NCI-H187 (cell line): ENCODE measurements around the gene CNOT4.
A peak's percentile ranks its signal among the peaks of the same experiment; 100 is the strongest.
"Not testable (repeated sequence)": the region's sequence is repeated elsewhere in the genome, so short reads cannot be mapped to it uniquely, and the experiment has no call there.

Experiments used
- DNase-seq, 2 experiments: peaks; one replicate each; lab custom pipeline; 2025; lab: John Stamatoyannopoulos, UW

The CNOT4 gene

DNA sequence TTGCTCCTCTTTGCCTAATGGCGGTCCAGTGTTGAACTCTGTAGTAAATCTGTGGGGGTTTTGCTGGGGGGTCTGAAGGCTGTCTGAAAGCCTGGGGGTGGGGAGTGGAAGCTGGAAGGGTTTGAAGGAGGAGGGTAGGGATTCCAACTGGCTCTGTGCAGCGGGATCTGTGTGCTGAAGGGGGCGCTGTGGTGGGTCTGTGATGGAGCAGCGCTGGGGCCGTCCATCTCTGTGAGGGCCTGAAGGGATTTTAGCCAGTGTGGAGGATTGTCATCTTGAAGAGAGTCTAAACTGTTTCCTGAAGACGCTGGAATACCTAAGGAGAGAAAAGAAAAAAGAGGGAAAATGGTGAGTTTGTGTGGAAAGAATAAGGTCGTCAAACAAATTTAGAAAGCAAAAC, 147.0 kb downstream of the CNOT4 start:
- no peak for DNase-seq

DNA sequence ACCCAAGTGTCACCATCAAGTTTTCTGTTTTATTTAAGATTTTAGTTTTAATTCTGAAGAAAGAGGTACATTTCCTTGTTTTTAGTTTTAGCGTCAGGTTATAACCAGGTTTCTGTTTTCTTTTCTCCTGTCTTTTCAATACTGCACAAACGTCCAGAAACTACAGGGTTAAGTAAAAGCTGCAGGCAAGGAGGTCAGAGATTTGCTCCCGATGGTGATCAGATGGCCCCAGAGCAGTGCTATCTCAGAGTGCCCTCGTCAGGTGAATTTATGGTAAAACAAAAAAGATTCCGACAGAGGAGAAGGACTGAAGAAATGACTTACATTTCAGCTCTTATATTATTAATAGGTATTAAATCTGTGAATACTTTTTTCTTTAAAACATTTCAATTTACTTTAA, 148.1 kb downstream of the CNOT4 start:
- DNase-seq = no peak

DNA sequence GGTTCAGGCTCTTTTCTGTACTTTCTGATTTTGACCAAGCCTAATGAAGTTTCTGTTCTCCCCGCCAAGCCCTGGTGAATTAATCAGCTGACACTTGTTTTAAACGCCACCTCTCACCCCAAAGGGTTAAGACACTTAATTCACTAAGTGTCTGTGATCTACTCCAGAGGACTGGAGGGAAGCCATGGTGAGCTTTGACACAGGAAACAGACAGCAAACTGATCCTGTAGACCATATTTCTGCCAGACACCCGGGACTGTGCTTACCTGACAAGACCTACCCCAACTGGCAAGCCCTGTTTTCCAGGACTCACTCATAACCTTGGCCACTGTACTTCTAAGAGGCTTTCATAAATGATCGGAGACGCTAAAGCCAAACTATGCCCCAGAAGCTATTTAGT, 150.3 kb downstream of the CNOT4 start:
- DNase-seq = no peak

DNA sequence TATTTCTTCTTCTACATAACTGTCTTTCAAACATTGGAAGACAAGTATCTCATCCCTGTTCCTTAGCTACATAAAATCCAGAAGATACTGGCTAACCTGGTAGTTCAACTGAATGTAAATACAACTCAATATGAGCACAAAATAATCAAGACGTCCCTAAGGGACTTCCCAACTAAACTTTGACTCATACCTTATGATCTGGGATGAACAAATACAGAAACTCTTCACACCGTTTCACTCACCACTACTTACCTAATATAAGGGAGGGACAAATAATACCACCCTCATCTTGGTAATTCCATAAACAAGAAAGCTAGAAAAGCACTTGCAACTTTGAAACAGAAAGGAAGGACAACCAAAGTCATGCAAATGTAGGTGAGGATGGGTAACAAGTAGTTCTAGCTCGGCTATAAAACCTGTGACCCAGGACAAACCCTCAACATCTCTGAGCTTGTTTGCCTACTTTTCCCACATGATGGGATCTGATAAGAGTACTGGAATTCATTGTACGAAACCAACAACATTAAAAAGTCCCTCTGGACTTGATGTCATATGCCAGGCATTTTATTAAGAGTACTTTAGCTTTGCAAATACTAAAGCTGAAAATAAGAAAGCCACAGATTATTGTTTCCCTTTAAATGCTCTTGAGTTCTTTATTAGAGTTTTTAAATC, 154.4 kb downstream of the CNOT4 start:
- DNase-seq = no peak

DNA sequence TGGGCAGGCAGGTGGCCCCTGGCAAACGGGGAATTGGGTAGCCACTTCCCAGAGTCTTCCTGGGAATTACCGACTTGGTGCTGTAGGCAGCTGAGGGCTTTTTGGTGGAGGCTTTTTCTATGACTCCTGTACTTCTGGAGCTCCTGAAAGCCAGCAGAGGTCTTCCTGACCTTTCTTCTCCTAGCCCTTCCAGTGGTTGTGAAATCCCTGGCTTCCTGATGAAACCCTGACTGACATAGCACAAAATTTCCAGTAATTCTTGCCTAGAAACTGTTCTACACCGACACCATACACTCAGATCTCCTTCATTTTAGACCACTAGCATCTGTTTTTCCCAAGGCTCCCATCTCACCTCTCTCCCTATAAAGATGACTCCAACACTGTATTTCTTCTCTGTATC, 156.1 kb downstream of the CNOT4 start:
- DNase-seq = no peak

DNA sequence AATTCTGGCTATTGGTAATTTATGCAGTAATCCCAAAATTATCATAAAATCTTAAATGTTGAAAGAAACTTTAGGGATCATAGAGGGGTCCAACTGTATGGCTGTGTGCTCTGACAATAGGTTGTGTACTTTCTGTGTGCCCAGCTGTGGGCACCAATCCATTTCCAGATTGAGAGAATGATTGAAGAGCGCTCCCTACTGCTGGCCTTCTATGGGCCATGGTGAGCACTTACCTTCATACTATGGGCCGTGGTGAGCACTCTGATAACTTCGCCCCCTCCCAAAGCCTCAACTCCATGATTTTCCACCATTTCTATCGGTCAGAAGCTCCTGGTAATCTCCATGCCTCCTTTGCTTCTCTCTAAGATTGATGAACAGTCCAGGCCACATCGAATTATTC, 157.6 kb downstream of the CNOT4 start:
- no peak for DNase-seq

DNA sequence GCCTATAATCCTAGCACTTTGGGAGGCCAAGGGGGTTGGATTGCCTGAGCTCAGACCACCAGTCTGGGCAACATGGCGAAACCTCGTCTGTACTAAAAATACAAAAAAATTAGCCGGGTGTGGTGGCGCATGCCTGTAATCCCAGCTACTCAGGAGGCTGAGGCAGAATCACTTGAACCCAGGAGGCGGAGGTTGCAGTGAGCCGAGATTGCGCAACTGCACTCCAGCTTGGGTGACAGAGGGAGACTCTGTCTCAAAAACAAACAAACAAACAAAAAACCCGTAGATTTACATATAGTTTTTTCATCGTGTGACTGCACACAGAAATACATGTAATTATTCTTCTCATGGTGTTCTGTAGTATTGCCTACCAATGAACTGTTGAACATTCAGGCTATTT, 158.8 kb downstream of the CNOT4 start:
- not testable (repeated sequence) for DNase-seq

DNA sequence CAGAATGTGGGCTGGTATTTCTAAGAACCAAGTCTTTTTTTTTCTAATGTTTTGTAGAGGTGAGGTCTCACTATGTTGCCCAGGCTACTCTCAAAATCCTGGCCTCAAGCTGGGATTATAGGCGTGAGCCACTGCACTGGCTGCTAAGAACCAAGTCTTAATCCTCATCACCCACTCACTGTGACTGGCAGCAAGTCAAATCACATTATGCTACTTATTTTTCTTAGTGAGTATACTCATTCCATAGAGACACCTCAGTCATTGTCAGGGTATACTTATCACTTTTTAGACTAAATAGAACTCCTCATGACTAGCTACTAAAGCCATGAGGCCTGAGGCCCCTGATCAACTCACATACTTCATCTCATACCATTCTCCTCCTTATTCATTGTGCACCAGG, 160.2 kb downstream of the CNOT4 start:
- no peak for DNase-seq

DNA sequence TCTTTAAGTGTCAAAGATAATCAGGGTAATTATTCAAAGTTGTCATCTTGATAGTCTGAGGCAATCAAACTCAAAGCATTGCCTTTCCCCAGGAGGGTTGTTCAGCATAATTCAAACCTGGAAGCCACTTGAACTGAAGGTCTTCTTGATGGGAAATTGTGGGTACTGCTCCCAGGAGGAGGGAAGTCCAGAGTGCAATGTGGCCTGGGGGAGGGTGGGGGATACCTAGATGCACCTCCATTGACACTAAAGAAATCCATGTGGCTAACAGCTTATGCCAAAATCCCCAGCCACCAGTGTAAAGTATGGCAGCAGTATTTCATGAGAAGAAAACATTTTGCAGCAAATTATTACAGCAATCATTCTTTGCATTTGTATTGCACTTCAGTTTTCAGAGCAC, 161.4 kb downstream of the CNOT4 start:
- no peak for DNase-seq

DNA sequence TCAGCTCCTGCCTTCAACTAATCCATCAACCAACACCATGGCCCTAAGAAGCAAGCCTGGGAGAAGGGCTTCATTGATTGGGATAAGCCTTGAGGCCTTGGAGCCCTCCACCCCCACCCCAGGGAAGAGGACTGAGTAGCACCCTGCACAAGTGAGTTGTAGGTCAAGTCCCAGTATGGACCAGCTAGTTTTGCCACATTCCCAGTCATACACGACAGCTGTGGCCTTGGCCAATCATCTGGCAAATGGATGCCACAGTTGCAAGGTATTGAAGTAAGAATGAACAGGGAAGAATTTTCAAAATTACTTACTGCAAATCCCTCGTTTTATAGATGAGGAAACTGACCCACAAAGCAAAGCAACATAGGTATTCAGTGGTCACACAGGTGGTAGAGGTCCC, 166.5 kb downstream of the CNOT4 start:
- DNase-seq = no peak

DNA sequence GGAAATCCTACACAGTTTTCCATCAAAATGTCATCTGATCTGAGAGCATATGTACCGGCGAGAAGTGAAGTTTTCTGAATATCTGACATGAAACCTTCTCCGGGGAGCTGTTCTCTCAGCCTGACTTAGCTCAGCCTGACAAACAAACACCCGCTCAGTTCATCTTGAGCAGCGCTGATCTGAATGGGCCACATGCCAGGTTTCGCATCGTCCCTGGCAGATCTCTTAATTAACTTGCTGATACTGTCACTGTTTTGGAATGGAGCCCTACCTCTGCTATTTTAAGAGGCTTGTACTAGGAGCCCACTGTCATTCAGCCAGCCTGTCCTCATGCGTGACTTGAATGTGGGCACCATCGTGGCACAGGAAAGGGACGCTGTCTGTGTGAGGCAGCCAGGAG, 167.0 kb downstream of the CNOT4 start:
- no peak for DNase-seq

DNA sequence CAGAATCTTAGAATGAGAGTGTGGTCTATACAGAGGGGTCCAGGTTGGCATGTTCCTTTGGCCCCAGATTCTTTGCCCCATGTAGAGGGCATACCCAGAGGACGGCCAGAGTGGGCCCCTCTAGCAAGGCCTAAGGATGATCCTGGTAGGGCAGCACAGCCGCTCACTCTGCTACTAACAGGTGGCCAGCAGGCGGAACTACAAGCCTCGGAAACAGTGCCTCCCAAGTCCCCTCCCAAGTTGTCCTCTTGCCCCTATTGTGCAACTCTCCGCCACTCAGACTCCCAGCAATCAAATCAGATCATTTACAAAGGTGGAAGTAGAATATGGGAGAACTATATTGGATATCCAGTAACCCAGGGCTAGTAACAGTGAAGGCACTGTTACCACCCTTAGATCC, 168.9 kb downstream of the CNOT4 start:
- no peak for DNase-seq

DNA sequence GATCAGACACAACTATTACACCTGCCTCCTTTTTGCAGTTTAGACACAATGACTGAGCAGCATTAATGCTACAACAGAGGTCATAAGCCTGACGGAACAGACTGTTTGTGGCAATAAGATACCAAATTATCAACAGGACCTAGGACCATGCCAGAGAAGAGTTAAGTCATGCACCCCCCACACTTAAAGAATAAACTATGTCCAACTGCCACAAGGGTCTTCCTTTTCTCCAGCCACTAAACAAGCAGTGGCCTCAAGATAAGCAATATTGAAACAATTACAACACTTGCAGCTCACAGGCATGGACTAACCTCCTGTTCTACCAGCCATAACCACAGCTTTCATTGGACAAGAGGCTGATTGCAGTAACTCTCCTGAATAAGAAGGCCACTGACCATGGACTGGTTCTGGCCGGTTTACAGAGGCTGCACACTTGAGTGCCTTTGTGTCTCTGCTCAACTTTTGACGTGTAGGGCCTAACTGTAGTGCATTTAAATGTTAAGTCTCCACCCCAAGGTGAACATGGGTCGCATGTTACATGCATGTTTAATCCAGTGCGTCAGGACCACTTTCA, 171.8 kb downstream of the CNOT4 start:
- no peak for DNase-seq

DNA sequence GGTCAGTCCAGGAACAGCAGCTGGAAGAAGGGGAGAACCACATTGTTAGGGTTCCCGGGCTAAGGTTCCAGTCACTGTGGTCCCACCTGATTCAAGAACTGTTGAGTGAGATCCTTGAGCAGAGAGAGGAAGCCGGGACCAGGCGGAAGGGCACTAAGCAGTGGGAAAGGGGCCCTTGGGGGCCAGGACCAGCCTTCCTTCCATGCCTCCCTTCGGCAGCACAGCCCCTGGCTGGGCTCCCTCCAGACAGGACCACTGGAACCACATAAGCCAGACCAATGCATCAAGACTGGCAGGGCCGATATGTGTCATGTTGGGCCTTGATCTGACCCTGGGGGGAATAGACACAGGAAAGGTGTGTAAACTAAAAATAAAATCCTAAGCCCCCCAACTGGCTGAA, 172.4 kb downstream of the CNOT4 start:
- no peak for DNase-seq

DNA sequence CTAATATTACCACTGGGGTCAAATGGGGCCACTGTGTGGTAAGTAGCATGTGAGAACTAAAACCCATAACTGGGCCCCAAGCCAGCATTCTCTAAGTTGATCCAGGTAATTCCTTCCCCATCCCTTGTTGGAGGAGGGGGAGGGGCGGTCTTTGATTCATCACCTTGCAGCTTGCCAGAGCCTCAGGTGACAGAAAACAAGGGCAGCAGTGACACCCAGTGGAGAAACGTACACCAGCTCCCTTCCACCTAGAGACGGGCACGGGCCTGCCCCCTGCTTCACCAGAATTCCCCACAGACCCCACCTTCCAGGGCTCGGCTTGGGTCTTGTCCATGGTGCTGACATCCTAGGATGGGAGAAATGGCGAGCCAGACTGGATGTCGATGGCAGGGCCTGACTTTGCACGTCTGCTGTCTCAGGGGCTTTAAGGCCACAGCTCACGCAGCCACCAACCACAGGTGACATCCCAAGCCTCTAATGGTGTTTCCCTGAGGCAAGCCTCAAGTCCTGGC, 174.2 kb downstream of the CNOT4 start:
- peak; percentile 82 to 87 for DNase-seq

DNA sequence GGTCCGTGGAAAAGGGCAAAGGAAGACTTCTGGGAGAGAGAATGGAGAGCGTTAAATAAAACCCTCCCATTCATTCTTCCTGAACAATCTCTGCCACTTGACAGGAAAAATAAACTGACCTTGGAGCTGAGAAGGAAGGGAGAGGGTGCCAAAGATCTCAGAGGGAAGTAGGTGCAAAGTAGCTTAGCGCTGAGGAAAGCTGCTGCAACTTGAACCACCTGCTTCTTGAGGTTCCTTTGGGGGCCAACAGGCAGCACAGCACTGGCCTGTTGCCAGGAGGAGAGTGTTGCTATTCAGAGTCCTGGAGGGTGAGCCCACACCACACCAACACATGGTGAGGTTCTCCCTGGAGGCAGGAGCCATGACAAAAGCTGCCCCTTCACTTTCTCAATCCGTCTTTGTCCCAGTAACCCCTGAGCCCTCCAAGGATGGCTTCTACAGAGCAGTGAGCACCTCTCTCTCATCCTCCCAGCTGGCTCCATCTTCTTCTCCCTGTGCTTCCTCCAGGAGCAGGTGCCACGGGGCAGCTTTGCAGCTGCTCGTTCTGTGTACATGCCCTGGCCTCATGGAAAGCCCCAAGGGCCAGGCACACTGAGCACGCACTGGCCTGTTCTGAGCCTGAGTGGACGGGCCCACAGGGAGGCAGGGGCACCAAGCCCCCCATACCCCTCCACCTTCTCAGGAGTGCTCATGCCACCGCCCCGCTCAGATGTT, 174.9 kb downstream of the CNOT4 start:
- peak in 1 of 2 experiments; percentile 12 for DNase-seq

DNA sequence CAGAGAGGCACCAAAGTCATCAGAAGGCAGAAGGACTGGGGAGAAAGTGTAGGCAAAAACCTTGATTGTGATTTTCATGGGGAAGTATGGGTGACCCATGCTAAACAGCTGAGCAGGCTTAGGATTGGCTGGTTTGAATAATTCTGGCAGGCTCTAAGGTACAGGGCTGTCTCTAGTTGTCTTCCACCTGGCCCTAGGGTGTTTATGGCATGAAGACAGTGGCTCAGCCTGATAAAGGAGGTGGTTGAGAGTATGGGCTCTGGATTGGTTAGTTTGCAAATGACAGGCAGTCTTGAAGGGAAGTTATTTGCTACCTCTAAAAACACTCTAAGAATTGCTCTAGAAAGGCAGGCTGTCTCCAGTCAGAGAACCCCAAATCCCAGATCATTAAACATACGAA, 176.0 kb downstream of the CNOT4 start:
- no peak for DNase-seq

DNA sequence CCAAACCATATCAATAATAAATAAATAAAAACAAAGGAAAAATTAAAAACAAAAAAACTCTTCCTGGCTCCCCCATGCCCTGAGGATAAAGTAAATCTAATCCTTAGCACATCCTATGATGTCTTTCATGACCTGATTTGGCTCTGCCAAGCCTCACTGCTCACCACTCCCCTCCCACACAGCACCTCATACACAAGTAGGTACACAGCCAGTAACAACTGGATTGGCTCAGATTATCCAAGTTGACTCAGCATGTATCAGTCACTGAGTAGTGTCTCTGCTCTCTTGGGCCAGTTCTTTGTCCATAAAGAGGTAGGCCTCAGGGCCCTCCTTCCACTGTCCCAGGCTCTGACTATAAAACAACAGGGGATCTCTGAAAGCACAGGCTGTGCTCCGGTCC, 176.7 kb downstream of the CNOT4 start:
- DNase-seq = no peak

DNA sequence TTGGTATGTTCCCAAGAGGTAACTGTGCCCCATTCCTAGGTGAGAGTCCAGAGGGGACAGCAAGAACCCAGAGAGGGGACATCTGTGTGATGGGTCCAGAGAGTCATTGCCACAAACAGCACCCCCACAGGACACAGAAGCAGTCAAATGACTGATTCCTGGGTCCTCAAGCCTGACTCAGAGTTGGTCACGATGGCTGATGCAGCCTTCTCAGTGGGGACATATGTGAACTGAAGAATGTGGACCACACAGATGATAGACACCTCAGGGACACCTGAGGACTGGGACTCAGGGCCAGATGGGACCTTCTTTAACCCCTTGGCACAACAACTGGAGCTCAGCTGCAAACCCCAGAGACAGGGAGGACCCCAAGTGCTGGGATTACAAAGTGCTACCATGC, 179.8 kb downstream of the CNOT4 start:
- no peak for DNase-seq

DNA sequence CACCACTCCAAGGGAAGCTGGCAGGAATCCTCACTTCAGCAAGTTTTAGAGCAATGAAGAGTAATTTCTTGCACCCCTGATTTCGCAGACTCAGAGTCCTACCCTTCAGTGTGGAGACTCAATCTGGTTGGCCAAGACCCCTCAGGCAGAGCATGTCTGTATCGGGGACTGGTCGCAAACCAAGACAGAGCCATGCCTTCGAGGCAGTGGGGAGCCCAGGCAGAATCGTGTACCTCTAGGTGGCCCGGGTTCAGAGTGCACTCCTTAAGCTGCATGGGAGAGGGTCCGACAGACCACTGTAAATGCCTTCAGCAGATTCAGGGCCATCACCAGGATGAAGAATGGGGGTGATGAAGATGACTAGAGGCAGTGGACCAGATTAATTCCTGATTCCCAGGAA, 181.4 kb downstream of the CNOT4 start:
- no peak for DNase-seq

DNA sequence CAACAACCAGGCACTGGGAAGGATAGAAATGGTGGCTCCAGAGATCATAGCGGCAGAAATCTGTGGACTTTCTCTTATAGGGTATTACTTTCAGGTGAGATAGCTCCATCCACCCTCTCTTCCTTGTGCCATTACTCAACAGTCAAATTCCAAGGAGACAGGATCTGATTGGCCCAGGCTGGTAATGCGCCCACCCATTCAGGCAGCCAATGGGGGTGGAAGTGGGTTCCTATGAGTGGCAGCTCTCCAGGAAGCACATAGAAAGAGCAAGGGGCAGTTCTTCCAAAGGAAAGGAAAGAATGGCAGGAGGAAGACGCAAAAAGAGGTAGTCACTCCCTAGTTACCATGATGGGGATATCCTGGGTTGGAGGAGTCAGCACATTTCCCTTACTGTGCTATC, 181.8 kb downstream of the CNOT4 start:
- DNase-seq = no peak

DNA sequence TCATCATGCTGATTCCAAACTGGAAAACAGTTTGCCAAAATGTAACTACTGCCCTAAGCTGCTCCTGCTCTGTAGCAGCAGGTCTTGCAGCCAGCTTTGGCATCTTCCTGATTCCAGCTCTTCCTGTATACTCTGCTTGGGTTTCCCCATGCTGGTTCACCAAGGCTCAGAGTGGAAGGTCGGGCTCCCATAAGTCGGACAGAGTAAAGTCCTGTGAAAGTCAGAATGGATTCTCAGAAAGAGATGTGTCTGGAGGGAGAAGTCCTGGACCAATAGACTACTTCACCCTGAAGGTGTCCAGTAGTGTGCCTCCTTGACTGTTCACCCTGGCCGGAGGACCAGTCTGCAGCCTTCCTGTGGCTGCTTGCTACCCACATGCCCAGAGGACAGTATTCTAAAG, 182.4 kb downstream of the CNOT4 start:
- no peak for DNase-seq

DNA sequence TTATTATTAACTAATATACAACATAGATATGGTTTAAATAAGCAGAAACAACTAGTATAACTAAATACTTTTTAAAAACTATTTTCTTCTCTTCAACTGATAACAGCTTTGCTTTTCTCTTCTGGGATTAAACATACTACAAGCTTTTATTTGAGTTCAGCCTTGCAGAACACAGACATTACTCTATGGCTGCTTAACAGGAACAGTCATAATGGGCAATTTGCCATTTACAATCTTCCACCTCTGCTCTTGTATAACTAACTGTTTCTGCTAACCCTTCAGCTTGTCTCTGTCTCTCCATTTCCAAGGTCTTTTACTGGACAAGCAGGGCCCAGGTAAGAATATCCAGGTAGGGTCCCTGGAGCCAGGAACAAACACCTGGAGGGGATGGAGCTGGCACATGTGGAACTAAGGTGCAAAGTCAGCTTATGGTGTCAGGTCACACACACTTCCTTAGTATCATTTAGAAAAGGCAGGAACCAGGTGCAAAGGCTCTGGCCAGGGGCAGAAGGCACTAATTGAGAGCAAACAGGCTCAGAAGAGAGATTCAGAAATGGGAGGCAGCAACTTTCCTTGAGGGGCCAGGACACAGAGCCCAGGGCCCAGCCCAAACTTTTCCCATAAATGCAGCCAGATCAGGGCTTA, 183.1 kb downstream of the CNOT4 start:
- no peak for DNase-seq
